Left kidney (tissue), 8 donors: ENCODE results near the gene CRK. TPM values are rescaled to one million over a fixed set of nuclear protein-coding genes. Genes with fewer than 3 reads are reported as not detected.
A peak's percentile ranks its signal among the peaks of the same experiment; 100 is the strongest.

ENCODE experiments used
- DNase-seq: peaks from one replicate; pipeline ENCODE4 v3.0.0-alpha.2; 2013
- long read RNA-seq, 8 donors: transcript quantifications; one replicate each; lab custom pipeline, GENCODE V29; 2026
- polyA plus RNA-seq: library from polyadenylated mRNA; unstranded; fragments of 120-200 nt; gene quantifications from one replicate; pipeline ENCODE4 v1.2.1, GENCODE V29; 2013; ENCODE audit not compliant: insufficient read length

CRK gene
- polyA plus RNA-seq = 62.2 TPM
- long read RNA-seq, donor 1, transcript CRK-202 (3 exons, 3,675 nt) = minor isoform, 9 of 31 reads
- long read RNA-seq, donor 1, transcript CRK-201 (3 exons, 3,880 nt) = major isoform, 17 of 31 reads
- long read RNA-seq, donor 1, partial matches to known transcripts = 5 of 31 reads
- long read RNA-seq, donor 1, other reads (novel, unspliced or antisense) = 0 of 31 reads
- long read RNA-seq, donor 2, transcript CRK-202 (3 exons, 3,675 nt) = major isoform, 11 of 19 reads
- long read RNA-seq, donor 2, transcript CRK-201 (3 exons, 3,880 nt) = minor isoform, 8 of 19 reads
- long read RNA-seq, donor 2, partial matches to known transcripts = 0 of 19 reads
- long read RNA-seq, donor 2, other reads (novel, unspliced or antisense) = 0 of 19 reads
- long read RNA-seq, donor 3, transcript CRK-201 (3 exons, 3,880 nt) = minor isoform, 6 of 17 reads
- long read RNA-seq, donor 3, transcript CRK-202 (3 exons, 3,675 nt) = major isoform, 11 of 17 reads
- long read RNA-seq, donor 3, partial matches to known transcripts = 0 of 17 reads
- long read RNA-seq, donor 3, other reads (novel, unspliced or antisense) = 0 of 17 reads
- long read RNA-seq, donor 4 = 0 reads
- long read RNA-seq, donor 5, transcript CRK-202 (3 exons, 3,675 nt) = major isoform, 16 of 25 reads
- long read RNA-seq, donor 5, transcript CRK-201 (3 exons, 3,880 nt) = minor isoform, 9 of 25 reads
- long read RNA-seq, donor 5, partial matches to known transcripts = 0 of 25 reads
- long read RNA-seq, donor 5, other reads (novel, unspliced or antisense) = 0 of 25 reads
- long read RNA-seq, donor 6, transcript CRK-202 (3 exons, 3,675 nt) = minor isoform, 15 of 33 reads
- long read RNA-seq, donor 6, transcript CRK-201 (3 exons, 3,880 nt) = major isoform, 18 of 33 reads
- long read RNA-seq, donor 6, partial matches to known transcripts = 0 of 33 reads
- long read RNA-seq, donor 6, other reads (novel, unspliced or antisense) = 0 of 33 reads
- long read RNA-seq, donor 7, transcript CRK-201 (3 exons, 3,880 nt) = major isoform, 19 of 31 reads
- long read RNA-seq, donor 7, transcript CRK-202 (3 exons, 3,675 nt) = minor isoform, 12 of 31 reads
- long read RNA-seq, donor 7, partial matches to known transcripts = 0 of 31 reads
- long read RNA-seq, donor 7, other reads (novel, unspliced or antisense) = 0 of 31 reads
- long read RNA-seq, donor 8, partial matches to known transcripts = 0 of 5 reads
- long read RNA-seq, donor 8, other reads (novel, unspliced or antisense) = 0 of 5 reads

- DNase-seq = peak; percentile 97
Measured at GRCh38 chr17:1455797-1456599, at the start of gene CRK. Gene CRK (minus strand): TSS chr17:1456232. CDS start chr17:1456117, 115 bp downstream.

GRCh38 chr17:1505586-1505985, 49.6 kb upstream of the CRK start:
- DNase-seq = no peak

DNA sequence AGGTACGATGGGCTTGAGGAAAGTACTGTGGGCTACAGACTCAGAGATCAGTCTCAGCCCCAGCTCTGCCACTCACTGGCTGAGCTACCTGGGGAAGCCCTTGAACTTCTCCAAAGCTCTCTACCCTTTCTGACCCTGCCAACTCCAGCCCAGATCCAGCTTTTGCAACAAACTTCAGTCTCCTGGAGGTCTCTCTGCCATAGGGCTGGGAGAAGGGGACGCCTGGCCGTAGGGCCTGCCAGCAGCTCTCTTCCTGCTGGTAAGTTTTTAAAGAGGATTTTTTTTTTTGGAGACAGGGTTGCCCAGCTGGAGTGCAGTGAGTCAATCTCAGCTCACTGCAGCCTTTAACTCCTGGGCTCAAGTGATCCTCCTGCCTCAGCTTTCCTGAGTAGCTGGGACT, 48.8 kb upstream of the CRK start:
- no peak for DNase-seq

DNA sequence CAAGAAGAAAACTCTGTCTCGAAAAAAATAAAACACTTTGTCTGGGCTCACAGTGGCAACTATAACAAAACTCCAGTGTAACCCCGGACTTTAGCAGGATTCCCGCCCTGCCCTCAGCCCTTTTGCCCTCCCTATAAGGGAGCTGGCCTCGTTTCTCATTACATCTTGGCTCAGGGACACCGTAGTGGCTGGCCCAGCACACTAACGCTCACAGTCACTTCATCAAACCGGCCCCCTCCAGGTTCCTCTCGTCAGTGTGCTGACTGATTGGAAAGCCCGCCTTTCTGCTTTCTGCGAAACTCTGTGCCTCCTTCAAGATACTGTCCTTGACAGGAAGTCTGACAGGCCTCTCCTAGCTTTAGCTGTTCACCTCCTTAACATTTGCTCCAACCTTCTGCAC, 47.7 kb upstream of the CRK start:
- no peak for DNase-seq

- no peak for DNase-seq
Measured at GRCh38 chr17:1498869-1499268, 42.8 kb upstream of the CRK start.

- no peak for DNase-seq
Measured at GRCh38 chr17:1498233-1498632, 42.2 kb upstream of the CRK start.

GRCh38 chr17:1497831-1498230, 41.8 kb upstream of the CRK start:
- DNase-seq = no peak

DNA sequence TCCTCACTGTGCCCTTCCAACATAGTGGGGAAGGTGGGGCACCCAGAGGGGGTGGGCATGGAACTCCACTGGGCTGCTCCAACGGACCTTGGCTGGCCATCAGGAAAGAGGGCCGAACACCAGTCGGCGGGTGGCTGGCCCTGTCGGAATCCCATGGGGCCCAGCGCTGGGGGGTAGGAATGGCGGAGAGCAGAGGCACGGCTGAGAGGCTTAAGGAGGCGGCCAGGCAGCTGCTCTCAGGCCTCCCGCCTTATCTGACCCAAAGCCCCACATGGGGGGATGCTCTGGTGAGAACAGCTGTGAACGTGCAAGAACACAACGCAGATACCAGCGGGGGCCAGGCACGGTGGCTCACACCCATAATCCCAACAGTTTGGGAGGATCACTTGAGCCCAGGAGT, 40.8 kb upstream of the CRK start:
- no peak for DNase-seq

DNA sequence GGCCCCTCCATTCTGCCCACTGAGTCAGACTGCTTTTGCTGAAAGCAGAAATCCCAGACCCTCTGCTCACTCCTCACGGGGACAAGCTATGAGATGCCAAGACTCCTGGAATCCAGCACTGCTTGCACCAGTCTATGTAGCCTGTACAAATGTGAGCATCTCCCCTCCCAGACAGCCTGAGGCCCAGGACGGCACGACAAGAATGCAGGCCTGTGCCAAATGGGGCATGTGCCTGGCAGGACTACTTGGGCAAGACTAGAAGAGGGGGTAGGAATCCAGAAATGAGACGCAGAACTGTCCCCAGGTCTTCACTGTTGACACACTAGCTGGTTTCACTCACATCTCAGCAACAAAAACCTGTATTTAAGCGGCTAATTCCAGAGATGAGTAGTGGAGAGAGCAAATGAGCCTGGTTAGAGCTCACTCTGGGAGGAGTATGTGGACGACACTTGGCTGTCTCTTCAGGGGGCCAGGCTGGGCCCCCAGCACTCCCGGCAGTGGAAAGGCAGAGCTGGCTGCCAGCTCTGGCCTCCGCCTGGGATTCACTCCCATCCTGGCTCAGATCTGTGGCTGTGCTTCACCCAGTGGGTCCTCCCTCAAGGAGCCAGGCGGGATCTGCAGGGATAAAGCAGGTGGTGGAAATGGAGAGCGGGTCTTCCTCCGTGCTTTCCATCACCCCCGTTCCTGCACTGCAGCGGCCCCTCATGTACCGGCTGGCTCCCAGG, 39.4 kb upstream of the CRK start:
- no peak for DNase-seq

- no peak for DNase-seq
Measured at GRCh38 chr17:1494736-1495253, 38.8 kb upstream of the CRK start.

GRCh38 chr17:1494203-1494602, 38.2 kb upstream of the CRK start:
- DNase-seq = no peak

DNA sequence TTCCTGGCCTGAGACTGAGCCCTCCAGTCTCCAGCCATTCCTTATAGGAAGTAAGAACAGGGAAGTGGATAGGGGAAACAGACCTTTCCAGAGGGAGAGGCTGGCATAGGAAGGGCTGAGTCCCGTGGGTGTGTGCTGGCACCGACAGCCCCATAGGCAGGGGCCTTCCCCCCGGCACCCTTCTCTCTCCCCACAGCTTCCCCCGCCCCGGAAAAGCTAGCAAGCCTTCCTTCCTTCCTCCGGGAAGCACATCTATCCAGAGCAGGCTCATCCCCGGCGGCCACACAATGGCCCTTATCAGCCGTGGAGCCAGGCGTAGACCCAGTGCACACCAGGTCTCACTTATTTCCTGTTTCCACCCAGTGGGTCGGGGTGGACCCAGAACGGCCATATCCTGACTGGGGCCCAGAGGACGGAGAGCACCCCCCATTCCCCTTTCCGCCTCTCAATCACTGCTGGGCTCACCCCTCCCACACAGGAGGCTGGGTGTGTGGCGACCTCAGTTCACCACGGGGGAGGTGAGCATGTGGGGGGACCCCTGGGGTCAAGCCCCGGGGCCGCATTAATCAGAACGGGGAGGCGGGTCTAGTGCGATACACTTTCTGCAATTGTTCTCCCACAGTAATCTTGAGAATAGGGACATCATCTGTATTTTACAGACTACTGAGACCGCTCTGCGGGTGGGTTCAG, 37.4 kb upstream of the CRK start:
- DNase-seq = no peak

GRCh38 chr17:1492249-1493206, 36.5 kb upstream of the CRK start, which contains the start of gene MYO1C:
Gene MYO1C (minus strand): TSS chr17:1492686. CDS start chr17:1492487, 199 bp downstream.
- no peak for DNase-seq

DNA sequence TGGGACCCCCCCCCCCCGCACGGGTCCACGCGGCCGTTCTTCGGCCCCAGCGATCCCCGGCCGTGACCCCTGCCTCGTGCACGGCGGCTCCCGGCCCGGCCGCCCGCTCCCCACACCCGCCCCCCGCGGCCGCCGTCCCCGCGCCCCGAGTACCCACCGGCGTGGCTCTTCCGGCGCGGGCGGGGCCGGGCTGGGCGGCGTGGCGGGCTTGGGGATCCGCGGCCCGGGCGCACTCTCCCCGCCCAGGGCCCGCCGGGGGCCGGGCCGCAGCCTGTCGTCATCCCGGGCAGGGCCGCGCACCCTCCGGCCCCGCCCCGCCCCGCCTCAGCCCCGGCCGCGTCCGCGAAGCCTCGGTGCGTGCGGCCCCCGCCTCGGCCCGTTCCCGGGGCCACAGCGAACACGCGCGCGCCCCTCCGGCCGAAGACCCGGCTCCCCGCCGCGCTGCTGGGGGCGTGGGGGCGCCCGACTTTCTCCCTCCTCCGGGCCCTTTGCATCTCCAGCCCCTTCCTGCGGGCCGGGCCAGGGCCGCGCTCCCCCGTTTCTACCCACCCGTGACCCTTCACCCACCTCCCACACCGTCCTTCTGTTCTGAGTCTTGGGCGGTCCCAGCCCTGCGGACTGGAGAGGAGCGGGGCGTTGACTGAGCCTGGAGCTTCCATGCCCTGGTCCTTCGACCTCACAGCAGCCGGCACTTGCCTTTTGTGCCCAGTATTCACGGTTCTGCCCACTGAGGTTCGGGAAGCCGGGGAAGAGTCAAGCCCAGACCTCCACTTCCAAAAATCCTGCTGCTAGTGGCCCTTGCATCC, 35.6 kb upstream of the CRK start:
- DNase-seq = no peak

GRCh38 chr17:1490643-1491442, 34.8 kb upstream of the CRK start:
- no peak for DNase-seq

DNA sequence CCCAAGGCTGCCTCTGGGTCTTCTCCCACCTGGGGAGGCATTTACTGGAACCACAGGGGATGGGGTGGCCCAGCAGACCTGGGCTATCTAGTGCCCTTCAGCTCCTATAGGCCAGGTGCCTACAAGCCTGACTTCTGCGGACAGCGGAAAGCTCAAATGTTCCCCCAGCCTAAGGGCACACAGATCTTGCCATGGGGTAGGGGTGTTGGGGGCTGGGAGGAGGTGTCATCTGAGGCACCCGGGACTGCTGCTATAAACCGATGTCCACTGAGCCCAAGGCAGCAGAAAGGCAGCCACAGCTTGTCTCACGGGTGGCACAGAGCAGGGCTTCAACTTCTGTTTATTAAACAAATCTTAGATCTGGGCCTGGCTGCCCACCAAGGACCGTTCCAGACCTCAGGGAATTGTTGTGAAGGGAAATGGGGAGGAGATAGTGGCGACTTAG, 32.8 kb upstream of the CRK start:
- DNase-seq = no peak
